Hematopoietic multipotent progenitor cell treated with erythropoietin and hydrocortisone succinate and interleukin-3 and kit ligand, for 8 days (in vitro differentiated cells): Measurements from ENCODE around the gene G3BP1.
"Not testable (repeated sequence)": the region's sequence is repeated elsewhere in the genome, so short reads cannot be mapped to it uniquely, and the experiment has no call there.

ENCODE experiments used
- DNase-seq: peaks from one replicate; pipeline ENCODE4 v3.0.0-alpha.2; 2015

G3BP1 gene

GRCh38 chr5:151800532-151800931, 28.8 kb downstream of the G3BP1 start:
- DNase-seq: no peak

GRCh38 chr5:151805414-151806223, 33.9 kb downstream of the G3BP1 start:
- no peak for DNase-seq

DNA sequence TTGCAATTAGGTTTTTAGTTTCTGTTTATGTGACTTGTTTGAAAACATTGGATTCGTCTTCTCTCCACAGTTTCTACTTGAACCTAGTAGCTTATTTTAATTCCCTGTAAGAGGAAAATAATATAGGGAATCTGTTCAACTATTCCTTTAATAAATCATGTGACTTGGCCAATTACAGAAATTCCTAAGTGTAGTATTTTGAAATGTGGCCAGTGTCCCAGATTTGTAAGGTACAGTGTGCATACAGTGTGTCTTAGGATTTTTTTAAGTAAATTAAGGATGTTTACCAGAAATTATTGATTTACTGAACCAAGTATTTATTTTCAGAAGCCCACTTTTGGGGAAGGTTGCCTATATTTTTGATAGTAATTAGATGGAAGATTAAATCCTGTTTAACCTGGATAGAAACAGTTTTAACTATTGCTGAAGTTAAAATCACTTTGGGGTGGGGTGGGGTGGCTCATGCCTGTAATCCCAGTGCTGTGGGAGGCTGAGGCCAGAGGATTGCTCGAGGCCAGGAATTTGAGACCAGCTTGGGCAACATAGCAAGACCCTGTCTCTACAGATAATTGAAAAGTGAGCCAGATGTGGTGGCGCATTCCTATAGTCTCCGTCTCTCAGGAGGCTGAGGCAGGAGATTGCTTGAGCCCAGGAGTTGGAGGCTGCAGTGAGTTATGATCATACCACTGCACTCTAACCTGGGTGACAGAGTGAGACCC, 36.9 kb downstream of the G3BP1 start:
- no peak for DNase-seq

DNA sequence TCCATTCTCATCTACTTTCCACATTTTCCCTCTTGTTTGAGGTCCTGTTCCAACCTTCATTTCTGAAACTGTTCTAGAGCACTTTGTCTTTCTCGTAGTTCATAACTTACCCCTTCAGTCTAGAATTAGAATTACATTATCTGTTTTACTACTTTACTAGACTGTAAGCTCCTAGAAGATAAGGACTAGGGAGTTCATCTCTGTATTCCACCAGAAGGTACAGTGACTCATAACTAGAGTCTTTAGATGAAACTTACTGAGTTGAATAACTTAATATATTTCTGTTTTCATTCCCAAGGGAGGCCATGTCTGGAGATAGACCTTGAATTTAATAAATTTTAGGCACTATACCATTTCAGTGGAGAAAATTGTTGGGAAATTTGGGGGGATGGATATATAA, 38.7 kb downstream of the G3BP1 start:
- peak; percentile 53 for DNase-seq

DNA sequence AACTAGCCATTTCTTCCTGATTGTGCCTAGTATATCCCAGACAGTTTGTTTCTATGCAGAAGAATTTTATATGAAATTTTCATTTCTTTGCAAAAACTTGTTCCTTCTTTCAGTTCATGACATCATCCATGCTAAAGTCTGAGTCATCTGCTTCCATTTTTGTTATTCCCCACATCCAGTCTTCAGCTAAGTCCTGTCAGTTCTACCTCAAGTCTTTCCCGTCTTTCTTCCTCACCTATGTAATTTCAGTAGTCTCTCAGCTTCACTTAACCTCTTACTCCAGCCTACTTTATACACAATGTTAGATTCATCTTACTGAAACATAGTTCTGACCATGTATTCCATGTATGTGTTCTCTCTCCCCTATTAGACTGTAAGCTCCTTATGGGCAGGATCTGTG, 39.1 kb downstream of the G3BP1 start:
- no peak for DNase-seq

- no peak for DNase-seq
Observed at GRCh38 chr5:151811593-151812321, 40.0 kb downstream of the G3BP1 start.

DNA sequence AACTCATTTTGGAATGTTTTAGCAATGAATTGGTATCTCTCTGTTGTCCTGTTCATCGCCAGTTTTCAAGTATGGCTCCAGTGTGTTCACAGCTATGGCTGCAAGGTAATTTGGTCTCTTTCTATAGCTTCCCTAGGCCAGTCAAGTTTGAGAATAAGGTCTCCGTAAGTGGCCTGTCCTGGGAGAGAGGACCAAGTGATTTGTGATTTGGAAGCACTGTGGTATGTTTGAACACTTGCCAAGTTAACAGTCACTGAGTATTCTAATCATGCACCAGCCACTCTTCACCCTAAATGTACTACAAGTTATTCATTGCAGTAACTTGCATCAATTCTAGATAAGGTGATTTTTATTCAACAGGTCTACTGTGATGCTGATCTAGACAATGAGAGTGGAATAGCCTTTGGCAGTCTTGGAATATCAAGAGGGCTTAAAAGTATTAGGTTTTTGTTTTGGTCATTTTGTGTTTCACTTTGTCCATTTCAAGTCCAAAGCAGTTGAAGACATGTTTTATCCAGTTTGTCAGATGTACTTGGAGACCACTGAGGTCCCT, 41.1 kb downstream of the G3BP1 start:
- DNase-seq: no peak

DNA sequence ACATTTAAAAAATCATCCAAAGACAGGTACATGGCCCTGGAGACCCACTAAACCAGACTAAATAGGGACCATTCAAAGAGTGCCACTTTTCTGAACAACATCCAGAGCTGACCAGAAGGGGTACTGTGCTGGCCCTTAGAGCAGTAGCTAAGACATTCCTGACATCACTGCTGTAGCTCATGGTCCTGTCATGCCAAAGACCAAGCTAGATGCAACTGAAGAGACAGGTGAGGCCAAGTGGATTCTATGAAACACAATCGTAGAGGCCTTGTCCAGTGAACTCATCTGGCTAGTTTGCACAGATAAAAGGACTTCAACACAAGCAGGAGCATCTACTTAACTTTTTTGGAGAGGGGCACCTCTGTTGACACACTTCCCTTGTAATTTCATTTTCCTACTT, 43.3 kb downstream of the G3BP1 start:
- DNase-seq: no peak

DNA sequence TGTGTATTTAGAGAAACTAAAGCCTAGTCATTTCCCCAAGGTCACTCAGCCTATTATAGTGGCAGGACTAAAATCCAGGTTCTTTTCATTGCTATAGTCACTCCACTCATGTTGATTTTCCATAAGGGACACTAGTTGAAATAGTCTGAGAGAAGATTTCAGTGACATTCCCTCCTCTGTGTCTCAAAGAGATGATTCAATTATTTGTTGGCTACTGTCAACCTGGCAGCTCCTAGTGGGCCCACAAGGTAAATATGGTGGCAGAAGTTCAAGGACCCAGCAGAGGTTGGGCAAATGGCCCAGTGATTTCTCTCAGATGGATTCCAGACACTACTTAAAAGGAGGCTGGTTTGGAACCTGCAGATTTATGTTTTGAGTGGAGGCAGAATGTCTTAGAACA, 48.1 kb downstream of the G3BP1 start:
- no peak for DNase-seq

DNA sequence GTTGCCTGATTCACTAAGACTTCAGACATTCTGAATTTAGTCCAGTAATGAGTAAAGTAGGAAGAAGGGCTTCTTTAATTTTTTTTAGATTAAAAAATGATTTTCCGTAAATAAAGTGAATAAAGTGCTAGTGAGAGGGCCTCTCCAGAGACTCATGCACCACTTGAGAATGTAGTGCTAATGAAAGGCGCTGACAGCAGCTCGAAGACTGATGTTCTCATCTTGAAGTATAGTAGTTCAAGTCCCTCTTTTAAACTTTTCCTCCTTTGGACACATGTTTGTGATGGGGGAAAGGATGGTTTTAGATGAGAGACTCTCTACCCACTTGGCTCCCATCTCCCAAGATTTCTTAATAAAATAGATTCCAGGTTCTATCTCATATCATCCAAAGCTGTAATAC, 48.5 kb downstream of the G3BP1 start:
- DNase-seq: no peak

DNA sequence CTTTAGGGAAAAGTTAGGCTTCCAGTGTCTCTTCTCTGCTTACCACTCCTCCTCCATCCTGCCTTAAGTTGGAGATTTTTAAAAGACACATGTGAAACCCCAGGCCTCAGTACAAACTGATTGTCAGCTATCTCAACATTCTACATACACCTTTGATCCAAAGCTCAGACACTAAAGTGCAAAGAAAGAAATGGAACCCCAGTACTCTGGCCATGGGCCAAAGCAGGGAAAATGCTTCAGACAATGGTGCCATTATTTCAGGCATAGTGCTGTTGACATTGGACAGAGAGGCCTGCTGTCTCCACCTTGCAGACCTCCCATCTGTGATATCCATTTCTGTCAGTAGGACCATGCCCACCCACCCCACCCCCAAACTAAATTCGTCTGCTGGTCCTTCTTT, 49.1 kb downstream of the G3BP1 start:
- DNase-seq: no peak

- DNase-seq: no peak
Observed at GRCh38 chr5:151822141-151822540, 50.4 kb downstream of the G3BP1 start.

DNA sequence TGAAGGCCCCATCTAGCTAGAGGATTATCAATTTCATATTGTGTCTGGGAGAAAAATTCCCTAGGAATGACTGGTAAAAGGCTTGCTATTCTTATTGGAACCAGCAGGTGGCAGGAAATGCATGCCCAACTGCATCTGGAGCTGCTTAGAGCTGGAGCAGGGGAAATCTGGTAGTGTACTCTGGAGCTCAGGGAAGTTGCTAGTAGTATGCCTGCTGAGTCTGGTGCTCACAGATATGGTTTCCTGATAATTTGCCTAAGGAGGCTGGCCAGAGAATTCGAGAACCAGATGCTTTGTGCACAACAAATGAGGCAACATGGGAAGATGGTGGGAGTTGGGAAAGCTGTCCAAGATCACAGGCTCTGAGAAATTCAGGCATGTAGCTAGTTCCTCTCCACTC, 53.7 kb downstream of the G3BP1 start:
- peak; percentile 59 for DNase-seq

GRCh38 chr5:151829370-151829769, 57.6 kb downstream of the G3BP1 start:
- no peak for DNase-seq

DNA sequence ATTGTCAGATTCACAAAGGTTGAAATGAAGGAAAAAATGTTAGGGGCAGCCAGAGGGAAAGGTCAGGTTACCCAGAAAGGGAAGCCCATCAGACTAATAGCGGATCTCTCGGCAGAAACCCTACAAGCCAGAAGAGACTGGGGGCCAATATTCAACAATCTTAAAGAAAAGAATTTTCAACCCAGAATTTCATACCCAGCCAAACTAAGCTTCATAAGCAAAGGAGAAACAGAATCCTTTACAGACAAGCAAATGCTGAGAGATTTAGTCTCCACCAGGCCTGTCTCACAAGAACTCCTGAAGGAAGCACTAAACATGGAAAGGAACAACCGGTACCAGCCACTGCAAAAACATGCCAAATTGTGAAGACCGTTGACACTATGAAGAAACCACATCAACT, 61.1 kb downstream of the G3BP1 start:
- DNase-seq: not testable (repeated sequence)

GRCh38 chr5:151846765-151847164, 75.0 kb downstream of the G3BP1 start:
- DNase-seq: no peak

DNA sequence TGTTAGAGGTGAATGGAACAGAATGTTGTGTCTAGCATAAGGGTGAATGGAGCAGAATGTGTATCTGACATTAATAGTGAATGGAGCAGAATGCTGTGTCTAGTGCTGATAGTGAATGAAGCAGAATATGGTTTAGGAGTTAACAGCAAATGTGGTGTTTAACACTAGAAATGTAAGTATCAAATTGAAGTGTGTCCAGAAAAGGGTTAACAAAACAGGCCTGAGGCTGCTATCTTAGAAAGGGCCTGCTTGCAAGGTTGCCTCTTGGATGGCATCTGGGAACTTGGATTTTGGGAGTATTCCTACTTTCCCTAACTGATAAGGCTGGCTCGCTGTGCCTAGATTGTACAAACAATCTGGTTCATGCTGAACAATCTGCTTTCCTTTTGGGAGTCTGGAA, 76.1 kb downstream of the G3BP1 start:
- no peak for DNase-seq

- DNase-seq: no peak
Observed at GRCh38 chr5:151855701-151856100, 83.9 kb downstream of the G3BP1 start.

- no peak for DNase-seq
Observed at GRCh38 chr5:151856861-151857260, 85.1 kb downstream of the G3BP1 start.

DNA sequence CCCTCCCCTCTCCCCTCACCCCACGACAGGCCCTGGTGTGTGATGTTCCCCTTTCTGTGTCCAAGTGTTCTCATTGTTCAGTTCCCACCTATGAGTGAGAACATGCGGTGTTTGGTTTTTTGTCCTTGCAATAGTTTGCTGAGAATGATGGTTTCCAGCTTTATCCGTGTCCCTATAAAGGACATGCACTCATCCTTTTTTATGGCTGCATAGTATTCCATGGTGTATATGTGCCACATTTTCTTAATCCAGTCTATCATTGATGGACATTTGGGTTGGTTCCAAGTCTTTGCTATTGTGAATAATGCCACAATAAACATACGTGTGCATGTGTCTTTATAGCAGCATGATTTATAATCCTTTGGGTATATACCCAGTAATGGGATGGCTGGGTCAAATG, 89.1 kb downstream of the G3BP1 start:
- not testable (repeated sequence) for DNase-seq
